ENCODE data around the gene PEF1.

PEF1 gene

DNA sequence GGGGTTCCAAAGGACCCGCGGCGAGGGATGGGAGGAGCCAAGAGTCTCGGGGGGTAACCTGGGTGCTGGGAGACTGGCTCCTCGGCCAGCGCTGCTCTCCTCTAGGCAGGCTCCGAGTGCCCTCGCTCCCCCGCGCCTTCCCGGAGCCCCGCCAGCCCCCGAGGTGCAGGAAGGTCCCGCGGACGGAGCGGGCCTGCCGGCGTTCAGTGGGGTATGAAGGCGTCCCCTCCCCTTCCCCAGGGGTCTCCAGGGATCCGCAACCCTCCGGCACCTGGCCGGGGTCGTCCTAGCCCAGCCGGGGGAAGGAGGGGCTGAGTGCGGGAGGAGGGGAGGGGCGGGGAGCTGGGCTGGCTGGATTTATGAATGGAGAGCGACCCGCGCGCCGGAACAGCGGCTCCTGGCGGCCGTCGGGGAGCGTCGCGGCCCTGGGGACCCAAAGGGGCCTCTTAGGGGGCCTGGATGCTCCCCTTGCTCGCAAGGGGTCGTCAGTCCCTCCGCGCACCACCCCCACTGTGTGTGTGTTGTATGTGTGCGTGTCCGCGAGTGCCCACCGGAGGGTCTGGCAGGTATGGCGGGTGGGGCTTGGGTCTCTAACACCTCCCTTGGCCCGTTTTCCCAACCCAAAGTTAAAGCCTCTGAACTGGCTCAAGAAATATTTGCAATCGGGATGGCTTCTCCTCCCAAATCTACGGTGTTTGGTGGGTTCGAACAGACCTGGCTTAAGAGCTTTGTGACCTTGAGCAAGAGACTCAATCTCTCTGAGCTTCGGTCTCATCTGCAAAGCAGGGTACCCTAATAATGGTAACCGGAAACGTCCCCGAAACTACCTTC is 26.5 kb downstream of the PEF1 start:
- TF ChIP-seq, protein P1, sequence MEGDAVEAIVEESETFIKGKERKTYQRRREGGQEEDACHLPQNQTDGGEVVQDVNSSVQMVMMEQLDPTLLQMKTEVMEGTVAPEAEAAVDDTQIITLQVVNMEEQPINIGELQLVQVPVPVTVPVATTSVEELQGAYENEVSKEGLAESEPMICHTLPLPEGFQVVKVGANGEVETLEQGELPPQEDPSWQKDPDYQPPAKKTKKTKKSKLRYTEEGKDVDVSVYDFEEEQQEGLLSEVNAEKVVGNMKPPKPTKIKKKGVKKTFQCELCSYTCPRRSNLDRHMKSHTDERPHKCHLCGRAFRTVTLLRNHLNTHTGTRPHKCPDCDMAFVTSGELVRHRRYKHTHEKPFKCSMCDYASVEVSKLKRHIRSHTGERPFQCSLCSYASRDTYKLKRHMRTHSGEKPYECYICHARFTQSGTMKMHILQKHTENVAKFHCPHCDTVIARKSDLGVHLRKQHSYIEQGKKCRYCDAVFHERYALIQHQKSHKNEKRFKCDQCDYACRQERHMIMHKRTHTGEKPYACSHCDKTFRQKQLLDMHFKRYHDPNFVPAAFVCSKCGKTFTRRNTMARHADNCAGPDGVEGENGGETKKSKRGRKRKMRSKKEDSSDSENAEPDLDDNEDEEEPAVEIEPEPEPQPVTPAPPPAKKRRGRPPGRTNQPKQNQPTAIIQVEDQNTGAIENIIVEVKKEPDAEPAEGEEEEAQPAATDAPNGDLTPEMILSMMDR (conservative IDR thresholded peaks at IDR 0.05; ENCODE audit: low read depth), result peak; percentile 81
- CTCF ChIA-PET, result interaction anchor here (0.5 to 1.9 kb wide), 13 partner anchors 8 to 413 kb away, joined by 3 to 10 read pairs (median 3); no protein-coding TSS in a partner anchor
- DNase-seq (ENCODE audit: low spot score), result peak; percentile 33
- POLR2A ChIA-PET (ENCODE audit: low non-redundant PET), result no interaction called here
- no peak overlapping the region for H3K27ac ChIP-seq

DNA sequence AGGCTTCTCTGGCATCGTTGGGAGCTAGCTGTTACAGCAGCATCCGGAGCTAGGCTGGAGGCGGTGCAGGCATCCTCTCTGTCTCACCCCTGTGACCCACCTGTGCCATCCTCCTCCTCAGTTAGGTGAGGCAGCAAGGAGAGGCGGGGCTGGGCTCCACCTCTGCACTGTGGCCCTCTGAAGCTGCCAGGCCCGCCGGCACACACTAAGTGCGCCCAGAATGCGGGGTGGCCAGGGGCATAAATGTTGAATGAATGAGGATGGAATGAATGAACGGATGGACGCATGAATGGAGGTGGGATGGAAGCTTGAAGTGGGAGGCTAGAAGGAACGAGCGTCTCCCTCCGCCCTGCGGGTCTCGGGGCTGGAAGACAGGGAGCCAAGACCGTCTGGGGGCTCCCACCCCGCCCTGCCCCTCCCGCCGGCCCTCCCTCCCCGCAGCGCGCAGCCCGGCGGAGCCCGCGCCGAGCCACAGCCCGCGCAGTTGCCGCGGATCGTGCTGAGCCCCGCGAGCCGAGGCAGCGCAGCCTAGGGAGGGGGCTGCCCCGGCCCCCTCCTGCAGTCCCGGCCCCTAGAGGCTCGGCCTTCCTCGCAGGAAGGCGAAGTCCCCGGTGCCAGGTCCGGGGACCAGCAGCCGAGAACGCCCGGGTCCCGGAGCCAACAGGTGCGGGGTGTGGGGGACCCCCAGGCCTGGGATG is 27.3 kb downstream of the PEF1 start, which contains the start of gene HCRTR1:
Gene HCRTR1 (plus strand): TSS at position 472 of the 698 bp plus-strand sequence. CDS start 1,504 bp downstream, outside the sequence.
- CTCF ChIA-PET, result interaction anchor here (0.5 to 1.9 kb wide), 8 partner anchors 8 to 412 kb away, joined by 3 to 10 read pairs (median 3); no protein-coding TSS in a partner anchor
- TF ChIP-seq, protein P1 (conservative IDR thresholded peaks at IDR 0.05; ENCODE audit: low read depth), result no peak
- no peak within 1 kb of the TSS for H3K27ac ChIP-seq
- DNase-seq (ENCODE audit: low spot score), result no peak
- POLR2A ChIA-PET (ENCODE audit: low non-redundant PET), result interaction anchor here (0.5 kb wide), 1 partner anchor 496 kb away, joined by 4 read pairs; no protein-coding TSS in a partner anchor

DNA sequence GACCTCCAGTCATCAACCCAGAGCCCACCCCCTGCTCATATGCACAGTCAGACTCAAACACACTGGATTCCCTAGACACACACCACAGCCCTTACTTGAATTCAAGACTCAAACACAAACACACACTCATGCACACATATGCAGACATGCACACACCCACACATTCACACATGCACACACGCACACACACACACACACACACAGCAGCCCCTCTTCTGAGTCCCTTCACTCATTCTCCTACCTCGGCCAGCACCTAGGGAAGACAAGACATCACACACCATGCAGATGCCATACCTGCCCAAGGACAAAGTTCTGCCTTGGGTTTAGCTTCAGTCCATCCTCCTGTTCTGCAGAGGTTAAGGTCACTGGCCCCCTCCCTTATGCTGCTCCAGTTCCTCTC is 28.7 kb downstream of the PEF1 start:
- POLR2A ChIA-PET (ENCODE audit: low non-redundant PET), result no interaction called here
- CTCF ChIA-PET, result no interaction called here
- DNase-seq (ENCODE audit: low spot score), result no peak
- no peak overlapping the region for H3K27ac ChIP-seq
- TF ChIP-seq, protein P1 (conservative IDR thresholded peaks at IDR 0.05; ENCODE audit: low read depth), result no peak

DNA sequence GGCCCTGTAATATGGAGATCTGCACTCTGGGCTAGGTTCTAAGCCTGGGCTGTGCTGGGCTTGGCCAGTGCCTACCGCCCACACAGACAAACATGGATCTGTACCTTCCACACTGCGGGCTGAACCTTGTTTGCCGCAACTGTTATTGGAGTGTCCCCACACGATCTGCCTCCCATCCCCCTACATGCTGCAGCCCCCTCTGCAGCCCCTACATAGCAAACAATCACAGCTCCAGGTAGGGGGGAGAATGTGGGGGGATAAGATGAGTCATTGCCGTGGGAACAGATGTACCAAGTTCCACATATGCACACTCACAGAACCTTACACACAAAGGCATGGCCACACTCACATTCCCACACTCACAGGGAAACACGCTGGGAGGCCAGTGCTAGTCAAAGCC is 29.3 kb downstream of the PEF1 start:
- ChIA-PET CTCF (no interaction called here), POLR2A (ENCODE audit: low non-redundant PET) (no interaction called here)
- no peak for DNase-seq (ENCODE audit: low spot score)
- no peak overlapping the region for H3K27ac ChIP-seq
- TF ChIP-seq, protein P1 (conservative IDR thresholded peaks at IDR 0.05; ENCODE audit: low read depth), result no peak

DNA sequence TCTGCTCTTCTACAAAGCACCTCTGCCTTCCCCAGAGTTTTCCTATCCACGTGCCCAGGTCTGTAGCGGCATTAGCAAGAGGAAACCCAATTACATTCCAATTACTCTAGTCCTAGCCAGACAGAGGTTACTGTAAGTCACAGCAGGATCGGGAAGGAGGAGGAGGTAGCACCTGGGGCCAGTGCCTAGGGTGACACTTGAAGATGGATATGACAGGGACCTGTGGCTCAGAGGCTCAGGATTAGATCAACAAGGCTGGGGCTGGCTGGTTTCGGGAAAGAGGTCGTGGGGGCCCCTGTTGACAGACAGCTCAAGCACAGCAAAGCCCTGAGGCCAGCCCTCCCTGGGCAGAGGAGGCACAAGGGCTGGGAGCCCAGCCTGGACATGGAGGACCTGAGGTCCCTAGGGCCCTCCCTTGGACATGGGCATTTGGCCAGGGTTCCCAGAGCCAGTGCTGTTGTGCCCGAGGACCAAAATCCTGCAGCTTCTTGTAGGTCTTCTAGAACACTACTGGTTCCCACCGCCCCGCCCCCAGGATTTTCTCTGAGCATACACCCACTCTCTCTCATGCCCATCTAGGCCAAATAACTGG is 30.2 kb downstream of the PEF1 start:
- CTCF ChIA-PET, result interaction anchor here (0.6 kb wide), 1 partner anchor 17 kb away, joined by 5 read pairs; no protein-coding TSS in a partner anchor
- TF ChIP-seq, protein P1 (conservative IDR thresholded peaks at IDR 0.05; ENCODE audit: low read depth), result no peak
- no peak overlapping the region for H3K27ac ChIP-seq
- POLR2A ChIA-PET (ENCODE audit: low non-redundant PET), result no interaction called here
- no peak for DNase-seq (ENCODE audit: low spot score)

DNA sequence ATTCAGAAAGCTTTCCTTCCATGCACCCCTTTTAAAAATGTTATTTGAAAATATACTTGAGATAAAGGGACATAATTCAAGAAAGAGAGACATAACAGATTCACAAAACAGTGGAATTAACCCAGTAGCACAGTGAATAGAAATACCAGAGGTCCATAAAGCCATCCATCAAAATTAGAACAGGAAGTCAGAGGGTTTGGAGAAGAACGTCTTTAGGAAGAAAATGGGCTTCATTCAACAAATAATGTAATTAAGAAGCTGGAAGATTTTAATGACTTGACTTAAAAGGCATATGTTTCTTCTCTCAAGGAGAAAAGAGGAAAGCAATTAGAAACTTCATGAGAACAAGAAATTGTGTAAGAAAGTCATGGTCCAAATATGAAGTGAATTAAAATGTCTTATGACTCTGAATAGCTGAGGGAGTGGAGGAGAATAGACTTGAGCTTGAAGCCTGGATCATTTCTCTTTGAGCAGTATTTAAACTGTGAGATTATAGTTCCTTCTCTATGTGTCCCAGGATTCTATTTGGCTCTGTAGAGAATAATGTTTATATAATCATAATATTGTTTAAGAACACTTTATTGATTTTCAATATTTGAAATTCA is 35.1 kb downstream of the PEF1 start:
- TF ChIP-seq, protein P1 (conservative IDR thresholded peaks at IDR 0.05; ENCODE audit: low read depth), result no peak
- ChIA-PET POLR2A (ENCODE audit: low non-redundant PET) (no interaction called here), CTCF (interaction anchor here (0.8 to 1.2 kb wide), 2 partner anchors 9 to 22 kb away, joined by 3 to 10 read pairs; no protein-coding TSS in a partner anchor)
- DNase-seq (ENCODE audit: low spot score), result no peak
- H3K27ac ChIP-seq, result no peak overlapping the region

All from RWPE1 (cell line).